C4-2B (cell line): ENCODE measurements around the gene F7.

ENCODE experiments used
- H3K27ac ChIP-seq: fragments of 450-650 bp; 2 replicates; pipeline ENCODE4 v1.5.1; 2017
- ZFX ChIP-seq: fragments of 450-650 bp; IDR thresholded peaks from 2 replicates; pipeline ENCODE4 v1.6.1; 2017
- TF ChIP-seq, protein P1 (sequence below): fragments of 450-650 bp; conservative IDR thresholded peaks from 2 replicates; pipeline ENCODE4 v1.5.1; 2017; ENCODE audit warnings: mild to moderate bottlenecking

F7 gene

DNA sequence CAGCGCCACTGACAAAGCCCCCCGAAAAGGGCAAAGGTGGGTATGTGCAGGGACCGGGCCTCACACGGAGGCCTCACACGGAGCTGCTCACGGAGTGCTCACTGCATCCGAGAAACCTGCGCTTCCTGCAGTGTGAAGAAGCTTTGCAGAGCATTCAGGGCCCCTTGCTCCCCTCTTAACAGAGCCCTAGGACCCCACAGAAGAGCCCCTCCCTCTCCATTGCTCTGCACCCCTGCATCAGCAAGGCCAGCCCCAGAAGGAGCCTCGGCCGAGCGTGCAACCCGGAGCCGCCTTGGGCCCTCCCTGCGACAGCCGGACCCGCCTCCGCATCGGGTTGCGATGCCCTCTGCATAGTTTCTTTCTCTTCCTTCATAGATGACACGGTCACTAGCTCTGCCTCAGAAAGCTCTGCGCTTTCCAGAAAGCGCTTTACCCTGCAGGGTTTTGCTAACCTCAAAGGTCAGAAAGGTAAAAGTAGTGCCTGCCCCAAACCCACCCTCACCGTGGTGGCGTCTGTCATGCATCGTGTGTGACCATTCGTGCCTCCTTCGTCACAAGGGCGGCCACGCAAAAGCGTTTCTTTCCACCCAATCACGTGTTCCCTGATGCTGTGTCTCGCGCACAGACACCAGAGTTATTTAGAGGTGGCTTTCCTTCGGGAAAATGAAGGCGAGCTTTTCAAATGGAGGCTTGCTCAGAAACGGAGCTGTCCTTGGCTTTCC is 15.7 kb upstream of the F7 start:
- H3K27ac ChIP-seq = no peak overlapping the region
- TF ChIP-seq, protein P1, sequence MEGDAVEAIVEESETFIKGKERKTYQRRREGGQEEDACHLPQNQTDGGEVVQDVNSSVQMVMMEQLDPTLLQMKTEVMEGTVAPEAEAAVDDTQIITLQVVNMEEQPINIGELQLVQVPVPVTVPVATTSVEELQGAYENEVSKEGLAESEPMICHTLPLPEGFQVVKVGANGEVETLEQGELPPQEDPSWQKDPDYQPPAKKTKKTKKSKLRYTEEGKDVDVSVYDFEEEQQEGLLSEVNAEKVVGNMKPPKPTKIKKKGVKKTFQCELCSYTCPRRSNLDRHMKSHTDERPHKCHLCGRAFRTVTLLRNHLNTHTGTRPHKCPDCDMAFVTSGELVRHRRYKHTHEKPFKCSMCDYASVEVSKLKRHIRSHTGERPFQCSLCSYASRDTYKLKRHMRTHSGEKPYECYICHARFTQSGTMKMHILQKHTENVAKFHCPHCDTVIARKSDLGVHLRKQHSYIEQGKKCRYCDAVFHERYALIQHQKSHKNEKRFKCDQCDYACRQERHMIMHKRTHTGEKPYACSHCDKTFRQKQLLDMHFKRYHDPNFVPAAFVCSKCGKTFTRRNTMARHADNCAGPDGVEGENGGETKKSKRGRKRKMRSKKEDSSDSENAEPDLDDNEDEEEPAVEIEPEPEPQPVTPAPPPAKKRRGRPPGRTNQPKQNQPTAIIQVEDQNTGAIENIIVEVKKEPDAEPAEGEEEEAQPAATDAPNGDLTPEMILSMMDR = no peak
- TF ChIP-seq ZFX = no peak

GRCh38 chr13:113090415-113090770 is 15.2 kb upstream of the F7 start:
- TF ChIP-seq ZFX = no peak
- TF ChIP-seq, protein P1 = no peak
- H3K27ac ChIP-seq = no peak overlapping the region

DNA sequence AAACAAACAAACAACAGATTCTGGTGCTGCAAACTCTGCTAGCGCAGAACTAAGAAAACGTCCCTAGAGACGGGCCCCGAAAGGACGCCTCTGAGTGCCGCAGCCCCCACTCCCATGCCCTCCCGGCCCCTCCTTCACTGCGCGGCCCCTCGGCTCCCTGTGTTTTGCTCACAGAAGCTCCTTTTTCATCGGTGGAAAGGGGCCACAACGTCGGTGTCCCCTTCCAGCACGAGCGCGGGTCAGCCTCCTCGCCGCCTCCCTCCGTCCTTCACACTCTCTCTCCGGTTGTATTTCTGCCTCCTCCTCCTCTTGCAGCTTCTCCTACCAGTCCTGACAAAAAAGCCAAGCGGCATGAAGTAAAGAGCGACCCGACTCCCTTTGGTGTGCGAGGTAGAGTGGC is 14.8 kb upstream of the F7 start:
- TF ChIP-seq, protein P1 = no peak
- TF ChIP-seq ZFX = no peak
- no peak overlapping the region for H3K27ac ChIP-seq

DNA sequence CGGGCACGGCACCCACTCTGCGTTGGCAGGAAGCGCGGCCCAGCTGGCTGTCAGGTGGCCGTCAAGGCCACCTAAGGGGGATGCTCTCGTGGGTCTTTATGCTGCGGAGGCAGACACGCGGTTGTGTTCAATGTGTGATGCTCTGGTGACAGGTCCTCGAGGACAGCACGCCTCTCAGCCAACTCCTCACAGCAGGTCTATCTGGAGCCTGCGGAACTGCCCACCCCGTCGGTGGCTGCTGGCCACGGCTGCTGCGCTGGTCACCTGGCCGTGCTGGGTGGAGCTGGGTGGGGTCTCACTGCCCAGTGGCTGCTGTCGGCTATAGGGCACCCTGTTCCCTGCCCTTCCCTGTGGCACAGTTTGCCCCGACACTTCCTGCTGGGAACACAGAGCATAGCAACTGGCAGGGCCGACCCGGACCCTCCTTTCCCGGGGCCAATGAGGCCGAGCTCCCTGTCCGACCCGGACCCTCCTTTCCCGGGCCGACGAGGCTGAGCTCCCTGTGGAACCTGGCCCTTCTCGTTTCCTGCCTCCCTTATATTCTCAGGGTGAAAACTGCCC is 14.3 kb upstream of the F7 start:
- no peak for TF ChIP-seq ZFX
- TF ChIP-seq, protein P1 = no peak
- no peak overlapping the region for H3K27ac ChIP-seq

GRCh38 chr13:113091891-113092775 is 13.5 kb upstream of the F7 start:
- TF ChIP-seq ZFX = no peak
- TF ChIP-seq, protein P1 = no peak
- no peak overlapping the region for H3K27ac ChIP-seq

- H3K27ac ChIP-seq = no peak overlapping the region
- TF ChIP-seq ZFX = no peak
- TF ChIP-seq, protein P1 = no peak
Observed at GRCh38 chr13:113092776-113093579, 12.6 kb upstream of the F7 start.
